Upper lobe of left lung (tissue), 4 donors: ENCODE measurements around the gene AGO3.

Experiments
- CTCF ChIP-seq, 6 experiments: fragments of 450-650 bp in 4 of 6; fragments of 200-600 bp in 2 of 6; sonication (generic) in 2 of 6; IDR thresholded peaks; one replicate each; pipeline ENCODE4 v1.5.1; 2016 to 2019; ENCODE audit warnings: antibody characterized with exemption in 6 of 6
- EP300 ChIP-seq, 4 donors: sonication (generic); formaldehyde crosslinking; IDR thresholded peaks; one replicate each; pipeline ENCODE4 v1.5.1; 2017; ENCODE audit warnings: antibody characterized with exemption in 4 of 4, control low read depth in 2 of 4
- POLR2A ChIP-seq, 4 donors: fragments of 450-650 bp; IDR thresholded peaks; one replicate each; pipeline ENCODE4 v1.5.1; 2016 to 2017; ENCODE audit warnings: antibody characterized with exemption in 4 of 4, mild to moderate bottlenecking in 2 of 4

- TF ChIP-seq CTCF (IDR thresholded peaks at IDR 0.05) (no peak), EP300 (IDR thresholded peaks at IDR 0.05) (no peak), POLR2A (IDR thresholded peaks at IDR 0.05) (no peak)
These were observed 40.7 kb downstream of the AGO3 start for GRCh38 chr1:35971601-35972000.
